HepG2 (cell line): ENCODE data around the gene FGF7.

Source experiments
- ARID4A ChIP-seq: sonication (generic); formaldehyde crosslinking; IDR thresholded peaks from 2 replicates; pipeline ENCODE4 v1.5.0; 2020; ENCODE audit warnings: mild to moderate bottlenecking, missing genetic modification reagents, borderline replicate concordance
- CTCF ChIP-seq: sonication (generic); formaldehyde crosslinking; IDR thresholded peaks from 2 replicates; pipeline ENCODE4 v1.5.0; 2020; ENCODE audit warnings: mild to moderate bottlenecking, missing genetic modification reagents, moderate library complexity
- KDM2A ChIP-seq: sonication (generic); formaldehyde crosslinking; IDR thresholded peaks from 2 replicates; pipeline ENCODE4 v1.4.0; 2020; ENCODE audit warnings: low read depth, missing genetic modification reagents, borderline replicate concordance
- KDM5A ChIP-seq: fragments of 200-600 bp; sonication (generic); IDR thresholded peaks from 2 replicates; pipeline ENCODE4 v1.7.0; 2018; ENCODE audit warnings: antibody characterized with exemption, mild to moderate bottlenecking, low read length, borderline replicate concordance
- MTA3 ChIP-seq: sonication (generic); formaldehyde crosslinking; IDR thresholded peaks from 2 replicates; pipeline ENCODE4 v1.4.0; 2020; ENCODE audit warnings: missing genetic modification reagents
- NFIC ChIP-seq: IDR thresholded peaks from 2 replicates; pipeline ENCODE4 v1.6.1; 2012; ENCODE audit warnings: mild to moderate bottlenecking, low read length, inconsistent platforms
- PCBP1 ChIP-seq: fragments of 200-400 bp; formaldehyde crosslinking; IDR thresholded peaks from 2 replicates; pipeline ENCODE4 v1.6.1; 2017; ENCODE audit warnings: mild to moderate bottlenecking, low read depth, low read length, borderline replicate concordance
- RFX5 ChIP-seq: IDR thresholded peaks from 2 replicates; pipeline ENCODE4 v1.6.1; 2011; ENCODE audit warnings: low read depth, low read length, improper control_type of control experiment
- SMAD1 ChIP-seq: sonication (generic); formaldehyde crosslinking; IDR thresholded peaks from 2 replicates; pipeline ENCODE4 v1.4.0; 2020; ENCODE audit warnings: missing genetic modification reagents, low read depth, mild to moderate bottlenecking, borderline replicate concordance
- TCF7 ChIP-seq: sonication (generic); IDR thresholded peaks from 2 replicates; pipeline ENCODE4 v1.6.1; 2016; ENCODE audit warnings: antibody characterized with exemption, low read depth
- ZNF317 ChIP-seq: sonication (generic); formaldehyde crosslinking; IDR thresholded peaks from 2 replicates; pipeline ENCODE4 v1.5.0; 2020; ENCODE audit warnings: mild to moderate bottlenecking, missing genetic modification reagents
- ZNF558 ChIP-seq: sonication (generic); formaldehyde crosslinking; IDR thresholded peaks from 2 replicates; pipeline ENCODE4 v1.9.0; 2022; ENCODE audit warnings: mild to moderate bottlenecking, missing genetic modification reagents, borderline replicate concordance
- ZNF704 ChIP-seq: sonication (generic); formaldehyde crosslinking; IDR thresholded peaks from 2 replicates; pipeline ENCODE4 v1.8.1; 2023; ENCODE audit warnings: mild to moderate bottlenecking, inconsistent platforms, moderate library complexity, missing genetic modification reagents, borderline replicate concordance
- ZNF737 ChIP-seq: sonication (generic); formaldehyde crosslinking; IDR thresholded peaks from 2 replicates; pipeline ENCODE4 v1.5.0; 2020; ENCODE audit warnings: missing genetic modification reagents, mild to moderate bottlenecking, borderline replicate concordance

GRCh38 chr15:49436751-49437150 lies 13.7 kb downstream of the FGF7 start:
- TF ChIP-seq NFIC (no peak), ZNF317 (CRISPR knock-in tag) (no peak), CTCF (CRISPR knock-in tag) (no peak), RFX5 (no peak), ZNF704 (CRISPR knock-in tag) (no peak), SMAD1 (CRISPR knock-in tag) (no peak), ZNF558 (CRISPR knock-in tag) (no peak), KDM5A (no peak), KDM2A (CRISPR knock-in tag) (no peak), TCF7 (no peak), ARID4A (CRISPR knock-in tag) (no peak), MTA3 (CRISPR knock-in tag) (no peak), ZNF737 (CRISPR knock-in tag) (no peak), PCBP1 (no peak)
